KOPT-K1 (cell line): ENCODE results near the gene SLC25A46.
"Not testable (repeated sequence)": the region's sequence is repeated elsewhere in the genome, so short reads cannot be mapped to it uniquely, and the experiment has no call there.

Experiments used
- H3K27ac ChIP-seq: fragments of 200-600 bp; sonication (generic); 2 replicates; pipeline ENCODE4 v1.5.1; 2016; ENCODE audit warnings: antibody characterized with exemption, mild to moderate bottlenecking, low read depth, low read length; ENCODE audit not compliant: poor library complexity, severe bottlenecking
- H3K36me3 ChIP-seq: fragments of 200-600 bp; sonication (generic); 2 replicates; pipeline ENCODE4 v1.5.1; 2017; ENCODE audit warnings: antibody characterized with exemption, mild to moderate bottlenecking, low read length, moderate library complexity; ENCODE audit not compliant: insufficient read depth
- H3K9me3 ChIP-seq: fragments of 200-600 bp; sonication (generic); 2 replicates; pipeline ENCODE4 v1.5.1; 2017; ENCODE audit warnings: antibody characterized with exemption, low read length, mild to moderate bottlenecking; ENCODE audit not compliant: insufficient read depth, poor library complexity, severe bottlenecking

SLC25A46 gene

DNA sequence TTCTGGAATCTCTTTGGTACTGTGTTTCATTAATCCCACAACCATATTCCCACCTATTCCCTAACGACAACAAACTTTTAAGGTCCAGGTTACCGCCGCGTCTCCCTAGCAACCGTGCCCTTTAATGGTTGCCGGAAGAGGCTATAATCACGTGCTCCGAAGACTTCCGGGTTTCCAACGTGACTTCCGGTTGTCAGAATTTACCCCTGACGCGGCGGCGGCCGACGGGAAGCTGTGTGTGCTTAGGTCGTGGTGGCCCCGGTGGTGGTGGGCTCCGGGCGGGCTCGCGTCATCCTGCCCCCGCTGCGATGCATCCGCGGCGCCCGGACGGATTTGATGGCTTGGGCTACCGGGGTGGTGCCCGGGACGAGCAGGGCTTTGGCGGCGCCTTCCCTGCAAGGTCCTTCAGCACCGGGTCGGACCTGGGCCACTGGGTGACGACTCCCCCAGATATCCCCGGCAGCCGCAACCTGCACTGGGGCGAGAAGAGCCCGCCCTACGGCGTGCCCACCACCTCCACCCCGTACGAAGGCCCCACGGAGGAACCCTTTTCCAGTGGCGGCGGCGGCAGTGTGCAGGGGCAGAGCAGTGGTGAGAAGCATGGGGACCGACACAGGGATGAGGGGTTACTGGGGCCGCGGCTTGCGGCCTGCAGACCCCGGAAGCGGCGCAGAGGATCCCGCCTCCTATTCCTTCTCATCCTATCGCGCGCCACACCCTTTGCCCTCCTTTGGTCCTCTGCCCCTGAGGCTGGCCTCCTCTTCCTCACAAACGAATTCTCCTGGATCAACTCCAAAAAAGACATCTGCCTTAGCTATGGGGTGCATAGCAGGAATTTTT lies at the start of gene SLC25A46:
TSS of gene SLC25A46 (plus strand) at position 196 of the 840 bp plus-strand sequence. CDS start at position 309, 113 bp downstream.
- Histone ChIP-seq H3K27ac (peak within 1 kb of the TSS; percentile 92), H3K36me3 (peaks cover 25% of the 10 kb centered on the region), H3K9me3 (no peaks in the 10 kb centered on the region)

- not testable (repeated sequence) for H3K27ac ChIP-seq, H3K36me3 ChIP-seq, H3K9me3 ChIP-seq
Measured at GRCh38 chr5:110690587-110690986, 48.2 kb upstream of the SLC25A46 start.

DNA sequence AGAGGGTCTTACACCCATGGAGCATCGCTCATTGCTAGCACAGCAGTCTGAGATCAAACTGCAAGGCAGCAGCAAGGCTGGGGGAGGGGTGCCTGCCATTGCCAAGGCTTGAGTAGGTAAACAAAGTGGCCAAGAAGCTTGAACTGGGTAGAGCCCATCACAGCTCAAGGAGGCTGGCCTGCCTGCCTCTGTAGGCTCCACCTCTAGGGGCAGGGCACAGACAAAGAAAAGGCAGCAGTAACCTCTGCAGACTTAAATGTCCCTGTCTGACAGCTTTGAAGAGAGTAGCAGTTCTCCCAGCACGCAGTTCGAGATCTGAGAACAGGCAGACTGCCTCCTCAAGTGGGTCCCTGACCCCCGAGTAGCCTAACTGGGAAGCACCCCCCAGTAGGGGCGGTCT lies 46.1 kb upstream of the SLC25A46 start:
- not testable (repeated sequence) for H3K36me3 ChIP-seq, H3K27ac ChIP-seq, H3K9me3 ChIP-seq

DNA sequence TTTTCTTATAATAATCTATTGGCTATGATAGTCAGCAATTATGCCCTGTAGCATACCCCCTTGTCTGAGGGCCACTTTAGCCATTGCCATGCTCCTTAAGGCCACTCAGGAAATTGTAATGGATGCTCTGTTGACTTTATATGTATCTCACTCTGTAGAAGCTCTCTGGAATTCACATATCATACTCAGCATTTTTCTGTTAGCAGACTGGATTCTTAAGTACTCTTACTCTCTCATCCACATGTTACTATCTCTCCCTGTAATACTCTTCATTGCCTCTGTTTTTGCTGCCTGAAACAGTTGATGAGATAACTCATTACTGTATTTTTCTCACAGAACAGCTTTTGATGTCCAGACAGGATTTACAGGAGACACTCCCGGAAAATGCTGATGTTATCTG lies 36.5 kb upstream of the SLC25A46 start:
- Histone ChIP-seq H3K27ac (no peak overlapping the region), H3K36me3 (no peaks in the 10 kb centered on the region), H3K9me3 (no peaks in the 10 kb centered on the region)

- Histone ChIP-seq H3K36me3 (no peaks in the 10 kb centered on the region), H3K27ac (no peak overlapping the region), H3K9me3 (no peaks in the 10 kb centered on the region)
Measured at GRCh38 chr5:110702704-110703103, 36.1 kb upstream of the SLC25A46 start.

DNA sequence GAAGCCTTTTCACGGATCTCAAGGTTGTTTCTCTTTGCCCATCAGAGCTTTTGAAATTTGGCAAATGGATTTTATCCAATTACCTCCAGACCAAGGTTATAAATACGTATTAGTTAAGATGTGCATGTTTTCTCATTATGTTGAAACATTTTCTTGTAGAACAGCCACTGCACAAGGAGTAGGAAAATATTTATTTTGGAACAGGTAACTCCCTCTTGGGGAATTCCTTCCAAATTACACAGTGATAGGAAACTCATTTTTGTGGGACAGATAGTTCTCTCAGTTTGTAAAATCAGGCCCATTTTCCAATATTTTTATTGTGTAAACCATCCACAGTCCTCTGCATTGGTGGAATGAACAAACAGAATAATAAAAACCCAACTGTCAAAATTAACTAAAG lies 35.3 kb upstream of the SLC25A46 start:
- Histone ChIP-seq H3K9me3 (no peaks in the 10 kb centered on the region), H3K27ac (no peak overlapping the region), H3K36me3 (no peaks in the 10 kb centered on the region)

DNA sequence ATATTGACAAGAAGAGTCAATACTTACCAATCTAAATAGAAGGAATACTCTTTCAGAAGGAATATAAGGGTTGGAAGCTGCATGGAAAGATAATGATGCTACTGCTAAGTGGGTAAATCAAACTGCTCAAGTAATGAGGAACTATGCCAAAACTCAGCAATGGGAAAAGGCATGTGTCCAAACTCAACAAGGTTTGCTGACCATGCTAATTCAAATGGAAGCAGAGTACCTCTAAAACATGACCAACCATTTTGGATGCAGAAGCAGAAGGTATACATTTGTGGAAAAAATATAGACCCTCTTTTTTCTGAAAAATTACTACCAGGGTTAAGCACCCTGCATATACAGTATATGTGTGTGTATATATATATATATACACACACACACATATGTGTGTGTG lies 33.5 kb upstream of the SLC25A46 start:
- Histone ChIP-seq H3K27ac (no peak overlapping the region), H3K9me3 (no peaks in the 10 kb centered on the region), H3K36me3 (no peaks in the 10 kb centered on the region)

- Histone ChIP-seq H3K9me3 (no peaks in the 10 kb centered on the region), H3K36me3 (no peaks in the 10 kb centered on the region)
Measured at GRCh38 chr5:110707260-110707844, 31.5 kb upstream of the SLC25A46 start.

GRCh38 chr5:110716247-110717245 lies 22.3 kb upstream of the SLC25A46 start:
- Histone ChIP-seq H3K27ac (no peak overlapping the region), H3K9me3 (no peaks in the 10 kb centered on the region), H3K36me3 (no peaks in the 10 kb centered on the region)

More at GRCh38 chr5:110707260-110707844, 31.5 kb upstream of the SLC25A46 start:
- no peak overlapping the region for H3K27ac ChIP-seq

- Histone ChIP-seq H3K36me3 (no peaks in the 10 kb centered on the region), H3K9me3 (no peaks in the 10 kb centered on the region), H3K27ac (no peak overlapping the region)
Measured at GRCh38 chr5:110718311-110718710, 20.5 kb upstream of the SLC25A46 start.

- H3K36me3 ChIP-seq, result no peaks in the 10 kb centered on the region
- H3K9me3 ChIP-seq, result peaks cover 4% of the 10 kb centered on the region
- no peak within 1 kb of the TSS for H3K27ac ChIP-seq
Measured at GRCh38 chr5:110726249-110727024, 12.4 kb upstream of the SLC25A46 start, which contains the start of gene TMEM232. Gene TMEM232 (minus strand): TSS chr5:110726671. CDS start chr5:110667352, 59,319 bp downstream.

DNA sequence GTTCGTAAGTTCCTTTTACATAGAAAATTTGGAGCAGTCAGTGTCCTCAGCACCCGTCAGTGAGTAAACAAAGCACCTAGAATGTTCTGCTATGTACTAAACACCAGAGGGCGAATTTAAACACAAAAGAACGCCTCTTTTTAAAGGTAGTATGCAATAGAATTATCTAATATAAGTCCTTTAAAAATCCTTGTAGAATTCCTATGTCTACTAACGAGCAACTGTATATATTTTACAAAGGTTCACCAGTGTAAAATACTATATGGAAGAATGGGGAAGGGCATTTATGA lies 11.8 kb upstream of the SLC25A46 start:
- H3K27ac ChIP-seq, result no peak overlapping the region
- no peaks in the 10 kb centered on the region for H3K36me3 ChIP-seq
- peaks cover 7% of the 10 kb centered on the region for H3K9me3 ChIP-seq

DNA sequence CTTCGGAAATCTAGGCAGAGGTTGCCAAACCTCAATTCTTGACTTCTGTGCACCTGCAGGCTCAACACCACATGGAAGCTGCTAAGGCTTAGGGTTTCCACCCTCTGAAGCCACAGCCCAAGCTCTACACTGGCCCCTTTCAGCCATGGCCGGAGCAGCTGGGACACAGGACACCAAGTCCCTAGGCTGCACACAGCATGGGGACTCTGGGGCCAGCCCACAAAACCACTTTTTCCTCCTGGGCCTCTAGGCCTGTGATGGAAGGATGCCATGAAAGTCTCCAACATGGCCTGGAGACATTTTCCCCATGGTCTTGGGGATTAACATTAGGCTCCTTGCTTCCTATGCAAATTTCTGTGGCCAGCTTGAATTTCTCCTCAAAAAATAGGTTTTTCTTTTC lies 7.3 kb upstream of the SLC25A46 start:
- not testable (repeated sequence) for H3K36me3 ChIP-seq, H3K9me3 ChIP-seq, H3K27ac ChIP-seq

DNA sequence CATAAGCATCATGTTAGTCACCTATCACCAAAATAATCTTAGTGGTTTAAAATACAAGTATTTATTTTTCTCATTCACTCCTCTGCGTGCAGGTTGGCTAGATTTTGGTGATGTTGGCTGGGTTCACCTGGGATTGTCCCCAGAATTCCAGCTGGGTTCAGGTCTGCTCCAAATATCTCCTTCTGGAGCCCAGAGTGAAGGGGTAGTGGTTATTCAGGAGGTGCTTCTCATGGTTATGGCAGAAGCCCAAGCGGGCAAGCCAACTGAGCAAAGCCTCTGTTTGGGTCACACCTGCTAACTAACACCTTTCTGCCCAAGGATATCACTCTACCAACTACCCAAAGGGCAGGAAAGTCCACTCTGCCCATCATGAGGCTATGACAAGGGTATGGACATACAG lies 4.7 kb upstream of the SLC25A46 start:
- no peak overlapping the region for H3K27ac ChIP-seq
- peaks cover 7% of the 10 kb centered on the region for H3K9me3 ChIP-seq
- H3K36me3 ChIP-seq, result no peaks in the 10 kb centered on the region
